ENCODE data around the gene SLC27A5. TPM values are rescaled to one million over a fixed set of nuclear protein-coding genes. Genes with fewer than 3 reads are reported as not detected.
"Not testable (repeated sequence)": the region's sequence is repeated elsewhere in the genome, so short reads cannot be mapped to it uniquely, and the experiment has no call there.

The SLC27A5 gene
- total RNA-seq, 2 donors from 2014 or later, result 10.2 to 21.4 TPM

GRCh38 chr19:58491393-58491792 is 20.4 kb downstream of the SLC27A5 start:
- Mint-ChIP-seq H3K27ac (peak overlapping the region in 1 of 2 donors; percentile 87), H3K36me3 (no peaks in the 10 kb centered on the region), H3K9me3 (no peaks in the 10 kb centered on the region)
- no peak for DNase-seq (ENCODE audit: low spot score in 2 of 2)
- no peak for ATAC-seq

DNA sequence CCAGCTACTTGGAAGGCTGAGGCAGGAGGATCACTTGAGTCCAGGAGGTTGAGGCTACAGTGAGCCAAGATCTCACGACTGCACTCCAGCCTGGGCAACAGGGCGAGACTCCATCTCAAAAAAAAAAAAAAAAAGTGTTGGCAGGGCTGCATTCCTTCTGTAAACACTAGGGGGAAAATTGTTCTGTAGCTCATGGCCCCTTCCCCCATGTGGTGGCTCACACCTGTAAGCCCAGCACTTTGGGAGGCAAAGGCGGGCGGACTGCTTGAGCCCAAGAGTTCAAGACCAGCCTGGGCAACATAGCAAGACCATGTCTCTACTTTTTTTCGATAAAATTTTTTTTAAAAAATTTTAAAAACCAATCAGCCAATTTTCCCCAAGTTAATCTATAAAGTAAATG is 27.4 kb downstream of the SLC27A5 start:
- not testable (repeated sequence) for H3K36me3 Mint-ChIP-seq; H3K27ac Mint-ChIP-seq; DNase-seq (ENCODE audit: low spot score in 2 of 2); ATAC-seq; H3K9me3 Mint-ChIP-seq

- no peaks in the 10 kb centered on the region for H3K9me3 Mint-ChIP-seq
- no peaks in the 10 kb centered on the region for H3K36me3 Mint-ChIP-seq
- ATAC-seq, result no peak
These were observed 28.0 kb downstream of the SLC27A5 start for GRCh38 chr19:58483776-58484175.

GRCh38 chr19:58482372-58482771 is 29.4 kb downstream of the SLC27A5 start:
- Mint-ChIP-seq H3K9me3 (no peaks in the 10 kb centered on the region), H3K36me3 (no peaks in the 10 kb centered on the region), H3K27ac (peak overlapping the region; percentile 5 to 88)
- DNase-seq (ENCODE audit: low spot score in 2 of 2), result no peak
- ATAC-seq, result no peak

More at GRCh38 chr19:58483776-58484175, 28.0 kb downstream of the SLC27A5 start:
- DNase-seq (ENCODE audit: low spot score in 2 of 2), result no peak
- no peak overlapping the region for H3K27ac Mint-ChIP-seq

DNA sequence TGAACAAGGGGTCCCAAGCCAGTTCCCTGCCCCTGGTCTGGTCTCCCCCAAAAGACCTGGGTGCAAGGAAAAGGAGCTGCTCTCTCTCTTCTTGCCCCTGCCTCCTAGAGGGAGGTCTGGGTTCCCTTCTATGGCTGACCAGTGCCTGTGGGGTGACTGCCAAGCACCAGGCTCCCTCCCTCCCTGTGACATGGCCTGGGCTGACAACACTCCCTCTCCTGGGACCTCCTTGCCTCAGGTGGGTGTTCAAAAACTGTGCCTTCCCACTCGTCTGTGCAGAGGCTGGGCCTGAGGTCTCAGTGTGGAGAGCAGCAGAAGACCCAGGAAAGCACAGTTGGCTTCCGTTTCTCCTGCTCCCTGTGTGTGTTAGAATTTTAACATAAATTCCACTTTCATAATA is 31.0 kb downstream of the SLC27A5 start:
- H3K27ac Mint-ChIP-seq, result no peak overlapping the region
- DNase-seq (ENCODE audit: low spot score in 2 of 2) (no peak), ATAC-seq (no peak)
- H3K36me3 Mint-ChIP-seq, result no peaks in the 10 kb centered on the region
- no peaks in the 10 kb centered on the region for H3K9me3 Mint-ChIP-seq

- no peaks in the 10 kb centered on the region for H3K36me3 Mint-ChIP-seq
- DNase-seq (ENCODE audit: low spot score in 2 of 2) (no peak), ATAC-seq (no peak)
- no peaks in the 10 kb centered on the region for H3K9me3 Mint-ChIP-seq
- no peak overlapping the region for H3K27ac Mint-ChIP-seq
These were observed 31.3 kb downstream of the SLC27A5 start for GRCh38 chr19:58480481-58480830.

- ATAC-seq (no peak), DNase-seq (ENCODE audit: low spot score in 2 of 2) (no peak)
- no peak overlapping the region for H3K27ac Mint-ChIP-seq
- H3K9me3 Mint-ChIP-seq, result no peaks in the 10 kb centered on the region
- H3K36me3 Mint-ChIP-seq, result no peaks in the 10 kb centered on the region
These were observed 31.9 kb downstream of the SLC27A5 start for GRCh38 chr19:58479736-58480480.

DNA sequence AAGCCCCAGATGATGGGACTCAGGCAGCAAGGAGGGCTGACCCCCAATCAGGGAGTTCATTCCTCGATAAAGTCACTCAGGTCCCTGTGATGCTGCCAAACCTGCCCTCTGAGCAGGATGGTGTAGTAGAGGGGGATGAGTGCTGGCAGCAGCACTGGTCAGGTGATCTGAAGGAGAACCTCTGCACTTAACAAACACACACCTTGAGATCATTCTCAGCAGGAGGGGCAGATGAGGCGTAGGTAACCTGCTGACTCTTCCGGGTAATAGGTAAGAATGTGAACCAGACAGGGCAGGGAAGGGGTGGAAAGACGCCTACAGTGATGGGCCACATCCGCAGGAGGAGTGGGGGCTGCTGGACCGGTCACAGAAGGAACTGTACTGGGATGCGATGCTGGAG is 32.5 kb downstream of the SLC27A5 start:
- Mint-ChIP-seq H3K36me3 (no peaks in the 10 kb centered on the region), H3K9me3 (no peaks in the 10 kb centered on the region), H3K27ac (peak overlapping the region; percentile 6 to 77)
- DNase-seq (ENCODE audit: low spot score in 2 of 2), result no peak
- ATAC-seq, result no peak

DNA sequence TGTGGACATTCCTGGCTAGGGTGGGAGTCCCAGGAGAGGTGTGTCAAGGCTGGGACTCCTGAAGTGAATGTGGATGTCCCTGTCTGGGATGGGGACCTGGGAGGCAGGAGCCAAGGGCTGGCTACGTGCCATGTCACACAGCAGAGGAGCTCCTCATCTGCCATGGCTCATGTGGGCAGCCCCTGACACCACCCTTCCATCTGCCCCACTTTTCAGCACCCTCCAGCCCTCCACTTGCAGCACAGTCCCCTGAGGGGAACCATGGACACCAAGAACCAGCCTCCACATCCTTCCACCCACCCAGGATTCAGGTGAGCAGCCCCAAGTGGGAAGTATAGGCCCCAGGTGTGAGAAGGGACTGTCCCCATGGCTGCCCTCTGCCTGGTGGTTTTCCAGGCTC is 33.9 kb downstream of the SLC27A5 start:
- ATAC-seq (no peak), DNase-seq (ENCODE audit: low spot score in 2 of 2) (no peak)
- no peaks in the 10 kb centered on the region for H3K36me3 Mint-ChIP-seq
- H3K9me3 Mint-ChIP-seq, result no peaks in the 10 kb centered on the region
- H3K27ac Mint-ChIP-seq, result peak overlapping the region; percentile 77 to 93

- no peaks in the 10 kb centered on the region for H3K36me3 Mint-ChIP-seq
- H3K27ac Mint-ChIP-seq, result peak overlapping the region; percentile 77 to 93
- DNase-seq (ENCODE audit: low spot score in 2 of 2) (no peak), ATAC-seq (no peak)
- no peaks in the 10 kb centered on the region for H3K9me3 Mint-ChIP-seq
These were observed 34.7 kb downstream of the SLC27A5 start for GRCh38 chr19:58477130-58477529.

GRCh38 chr19:58476498-58477015 is 35.2 kb downstream of the SLC27A5 start:
- Mint-ChIP-seq H3K9me3 (no peaks in the 10 kb centered on the region), H3K36me3 (no peaks in the 10 kb centered on the region), H3K27ac (peak overlapping the region; percentile 77 to 93)
- no peak for DNase-seq (ENCODE audit: low spot score in 2 of 2)
- ATAC-seq, result no peak

DNA sequence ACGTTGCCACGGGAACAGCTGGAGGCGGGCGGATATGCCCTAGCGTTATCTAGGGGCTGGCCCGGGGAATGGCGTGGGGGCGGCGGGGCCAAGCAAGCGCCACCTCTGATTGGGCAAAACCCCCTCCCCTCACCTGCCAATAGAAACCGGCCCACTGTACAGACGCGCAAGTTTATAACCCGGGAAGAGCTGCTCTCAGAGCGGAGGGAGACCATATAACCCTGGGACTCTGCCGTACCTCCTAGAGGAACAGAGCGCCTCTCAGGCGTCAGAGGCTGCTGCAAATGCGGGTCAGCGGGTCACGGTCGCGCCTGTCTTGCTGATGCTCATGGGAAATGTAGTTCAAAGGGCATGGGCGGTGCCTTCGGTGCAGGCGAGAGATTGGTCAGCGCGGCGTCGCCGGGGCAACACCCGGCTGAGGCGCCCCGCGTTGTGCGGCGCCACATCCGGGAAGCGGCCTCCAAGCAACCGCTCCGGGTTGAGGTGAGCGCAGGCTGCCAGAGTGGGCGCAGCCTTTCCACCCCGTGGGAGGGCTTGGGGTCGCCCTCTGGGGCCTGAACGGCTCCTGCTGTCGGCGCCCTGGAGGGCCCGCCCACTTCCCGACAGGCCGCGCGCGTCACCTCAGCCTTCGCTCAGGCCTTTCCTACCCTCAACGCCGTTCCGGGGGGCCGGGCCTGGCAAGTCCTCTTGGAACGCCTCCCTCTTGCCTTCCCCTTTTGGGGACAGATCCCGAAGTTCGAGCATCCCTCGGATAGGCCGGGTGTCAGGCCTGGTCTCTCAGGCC is 35.9 kb downstream of the SLC27A5 start, which contains the start of gene ZNF446:
Gene ZNF446, plus strand, starts transcription at position 639 of the 784 bp plus-strand sequence. CDS start 867 bp downstream, outside the sequence.
- Mint-ChIP-seq H3K36me3 (no peaks in the 10 kb centered on the region), H3K27ac (peak within 1 kb of the TSS; percentile 77 to 97), H3K9me3 (no peaks in the 10 kb centered on the region)
- ATAC-seq (peak; percentile 91), DNase-seq (ENCODE audit: low spot score in 2 of 2) (peak; percentile 90 to 96)

DNA sequence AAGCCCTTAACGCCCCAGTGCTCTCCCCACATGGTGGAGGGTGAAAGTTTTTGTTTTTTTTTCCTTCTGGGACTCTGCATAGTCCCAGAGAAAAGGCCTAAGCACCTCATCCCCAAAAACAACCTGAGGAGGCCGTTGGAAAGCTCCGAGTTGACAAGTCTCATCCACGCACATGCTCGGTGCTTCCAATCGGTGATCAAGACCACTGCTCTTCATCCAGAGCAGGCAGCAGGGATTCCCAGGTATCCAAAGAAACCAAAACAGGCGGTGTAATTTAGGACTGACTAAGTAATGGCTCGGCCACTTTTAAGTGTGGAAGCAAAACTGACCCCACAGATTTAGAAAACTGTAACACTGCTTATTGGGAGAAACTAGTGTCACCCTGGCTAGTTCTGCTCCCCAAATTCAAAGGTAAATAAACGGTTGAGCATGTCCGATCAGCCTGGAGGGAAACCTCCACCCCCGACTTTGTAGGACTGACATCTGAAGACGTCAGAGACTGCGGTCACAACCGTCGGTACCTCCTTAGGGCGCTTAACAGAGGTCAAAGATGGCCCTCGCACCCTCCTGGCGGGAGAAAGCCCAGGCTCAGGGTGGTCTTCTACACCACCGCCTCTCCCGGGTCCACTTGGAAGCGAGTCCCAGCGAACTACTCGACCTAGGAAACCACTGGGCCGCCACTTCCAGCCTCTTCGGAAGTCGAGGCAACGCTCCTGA is 36.6 kb downstream of the SLC27A5 start:
- peak overlapping the region; percentile 77 to 97 for H3K27ac Mint-ChIP-seq
- no peaks in the 10 kb centered on the region for H3K9me3 Mint-ChIP-seq
- DNase-seq (ENCODE audit: low spot score in 2 of 2) (no peak), ATAC-seq (peak; percentile 6 to 17)
- no peaks in the 10 kb centered on the region for H3K36me3 Mint-ChIP-seq

DNA sequence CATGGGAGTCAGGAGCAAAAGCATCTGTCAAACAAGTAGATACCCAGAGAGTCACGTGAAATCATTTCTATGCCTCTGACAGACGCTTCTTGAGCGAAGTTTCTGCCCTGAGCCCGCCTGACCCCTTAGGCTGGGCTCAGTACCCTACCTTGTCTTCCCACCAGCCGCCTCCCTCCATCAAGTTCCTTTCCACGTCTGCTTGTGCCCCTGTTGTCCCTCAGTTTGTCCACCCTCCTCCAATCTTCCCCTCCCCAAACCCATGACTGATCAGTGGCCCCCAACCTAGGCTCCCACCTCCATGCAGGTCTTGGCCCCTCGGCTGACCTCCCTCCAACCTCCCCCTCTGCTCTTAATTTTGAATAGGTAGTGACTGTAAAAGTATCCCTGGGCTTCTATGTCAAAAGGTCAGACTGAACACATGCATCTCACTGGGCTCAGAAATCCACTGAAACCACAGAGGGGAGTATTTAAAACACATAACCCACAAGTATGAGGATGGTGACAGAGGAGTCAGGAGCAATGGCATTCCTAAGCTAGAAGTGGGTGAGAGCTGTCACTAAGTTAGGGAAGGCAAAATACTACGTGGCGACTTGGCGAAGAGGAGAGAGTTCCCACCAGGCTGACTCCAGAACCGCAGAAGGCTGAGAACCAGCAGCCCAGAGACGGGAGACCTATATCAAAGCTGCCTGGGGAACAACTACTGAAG is 37.3 kb downstream of the SLC27A5 start:
- no peaks in the 10 kb centered on the region for H3K36me3 Mint-ChIP-seq
- no peaks in the 10 kb centered on the region for H3K9me3 Mint-ChIP-seq
- ATAC-seq (no peak), DNase-seq (ENCODE audit: low spot score in 2 of 2) (no peak)
- peak overlapping the region; percentile 61 to 77 for H3K27ac Mint-ChIP-seq

- Mint-ChIP-seq H3K9me3 (no peaks in the 10 kb centered on the region), H3K36me3 (no peaks in the 10 kb centered on the region), H3K27ac (peak overlapping the region in 1 of 2 donors; percentile 39)
- ATAC-seq, result no peak
- no peak for DNase-seq (ENCODE audit: low spot score in 2 of 2)
These were observed 38.0 kb downstream of the SLC27A5 start for GRCh38 chr19:58473775-58474174.

DNA sequence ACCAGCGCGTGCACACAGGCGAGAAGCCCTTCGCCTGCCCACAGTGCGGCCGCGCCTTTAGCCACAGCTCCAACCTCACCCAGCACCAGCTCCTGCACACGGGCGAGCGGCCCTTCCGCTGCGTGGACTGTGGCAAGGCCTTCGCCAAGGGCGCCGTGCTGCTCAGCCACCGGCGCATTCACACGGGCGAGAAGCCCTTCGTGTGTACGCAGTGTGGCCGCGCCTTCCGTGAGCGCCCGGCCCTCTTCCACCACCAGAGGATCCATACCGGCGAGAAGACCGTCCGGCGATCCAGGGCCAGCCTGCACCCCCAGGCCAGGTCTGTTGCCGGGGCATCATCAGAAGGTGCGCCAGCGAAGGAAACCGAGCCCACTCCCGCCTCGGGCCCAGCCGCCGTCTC is 40.1 kb downstream of the SLC27A5 start:
- ATAC-seq (no peak), DNase-seq (ENCODE audit: low spot score in 2 of 2) (no peak)
- Mint-ChIP-seq H3K36me3 (no peaks in the 10 kb centered on the region), H3K27ac (no peak overlapping the region), H3K9me3 (no peaks in the 10 kb centered on the region)
